Lower leg skin (tissue), 3 donors: ENCODE data around the gene SERINC5.

ENCODE experiments used
- POLR2A ChIP-seq, 2 donors: fragments of 450-650 bp; IDR thresholded peaks; one replicate each; pipeline ENCODE4 v1.6.1; 2016 to 2017; ENCODE audit warnings: antibody characterized with exemption in 2 of 2, mild to moderate bottlenecking in 1 of 2, moderate library complexity in 1 of 2
- TF ChIP-seq, protein P1 (sequence below), 3 donors: fragments of 450-650 bp; IDR thresholded peaks; one replicate each; pipeline ENCODE4 v1.5.1; 2016; ENCODE audit warnings: antibody characterized with exemption in 3 of 3, mild to moderate bottlenecking in 3 of 3, moderate library complexity in 2 of 3

DNA sequence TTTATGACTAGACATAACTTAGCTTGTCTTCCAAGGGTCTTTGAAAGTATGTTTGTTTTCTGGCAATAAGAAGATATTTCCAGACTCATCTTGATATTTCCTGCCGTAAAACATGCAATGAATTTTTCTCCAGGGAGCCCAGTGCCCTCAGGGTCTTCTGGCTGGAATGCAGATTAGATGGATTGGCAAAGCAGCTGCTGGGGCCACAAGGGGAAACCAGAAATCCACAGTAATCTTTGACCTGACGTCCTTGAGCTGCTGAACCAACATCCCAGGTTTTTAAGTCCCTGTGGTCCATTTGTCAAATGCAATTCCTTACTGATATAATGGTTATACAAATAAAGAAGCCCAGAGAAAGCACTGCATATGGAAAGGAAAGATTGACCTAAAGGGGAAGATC is 127.7 kb downstream of the SERINC5 start:
- TF ChIP-seq, protein P1, sequence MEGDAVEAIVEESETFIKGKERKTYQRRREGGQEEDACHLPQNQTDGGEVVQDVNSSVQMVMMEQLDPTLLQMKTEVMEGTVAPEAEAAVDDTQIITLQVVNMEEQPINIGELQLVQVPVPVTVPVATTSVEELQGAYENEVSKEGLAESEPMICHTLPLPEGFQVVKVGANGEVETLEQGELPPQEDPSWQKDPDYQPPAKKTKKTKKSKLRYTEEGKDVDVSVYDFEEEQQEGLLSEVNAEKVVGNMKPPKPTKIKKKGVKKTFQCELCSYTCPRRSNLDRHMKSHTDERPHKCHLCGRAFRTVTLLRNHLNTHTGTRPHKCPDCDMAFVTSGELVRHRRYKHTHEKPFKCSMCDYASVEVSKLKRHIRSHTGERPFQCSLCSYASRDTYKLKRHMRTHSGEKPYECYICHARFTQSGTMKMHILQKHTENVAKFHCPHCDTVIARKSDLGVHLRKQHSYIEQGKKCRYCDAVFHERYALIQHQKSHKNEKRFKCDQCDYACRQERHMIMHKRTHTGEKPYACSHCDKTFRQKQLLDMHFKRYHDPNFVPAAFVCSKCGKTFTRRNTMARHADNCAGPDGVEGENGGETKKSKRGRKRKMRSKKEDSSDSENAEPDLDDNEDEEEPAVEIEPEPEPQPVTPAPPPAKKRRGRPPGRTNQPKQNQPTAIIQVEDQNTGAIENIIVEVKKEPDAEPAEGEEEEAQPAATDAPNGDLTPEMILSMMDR (IDR thresholded peaks at IDR 0.05), result no peak
- no peak for TF ChIP-seq POLR2A (IDR thresholded peaks at IDR 0.05)
